NCI-H774 (cell line): ENCODE results near the gene NSUN3.
"Not testable (repeated sequence)": the region's sequence is repeated elsewhere in the genome, so short reads cannot be mapped to it uniquely, and the experiment has no call there.

Experiments
- DNase-seq: peaks from one replicate; lab custom pipeline; 2025; lab: John Stamatoyannopoulos, UW

The NSUN3 gene

GRCh38 chr3:94069194-94069813 lies 6.4 kb downstream of the NSUN3 start:
- no peak for DNase-seq

GRCh38 chr3:94070341-94070911 lies 7.6 kb downstream of the NSUN3 start:
- DNase-seq, result no peak

- DNase-seq, result no peak
These were observed 8.9 kb downstream of the NSUN3 start for GRCh38 chr3:94071713-94072284.

DNA sequence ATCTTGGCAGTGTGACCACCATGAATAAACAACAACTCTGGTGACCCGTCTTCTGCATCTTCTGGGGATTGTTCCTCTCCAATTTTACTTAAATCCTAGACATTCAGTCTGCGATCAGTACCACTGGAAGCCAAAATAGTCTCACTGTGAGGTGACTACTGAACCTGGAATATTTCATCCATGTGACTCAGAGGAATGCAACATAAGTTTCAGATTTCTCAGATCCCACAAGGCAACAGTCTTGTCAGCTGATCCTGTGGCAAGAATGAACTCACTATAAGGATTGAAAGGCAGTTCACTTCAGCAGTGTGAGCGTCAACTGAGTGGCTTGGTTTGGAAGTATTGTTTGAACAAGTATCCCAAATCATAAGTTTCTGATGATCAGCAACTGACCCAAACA lies 13.2 kb downstream of the NSUN3 start:
- no peak for DNase-seq

DNA sequence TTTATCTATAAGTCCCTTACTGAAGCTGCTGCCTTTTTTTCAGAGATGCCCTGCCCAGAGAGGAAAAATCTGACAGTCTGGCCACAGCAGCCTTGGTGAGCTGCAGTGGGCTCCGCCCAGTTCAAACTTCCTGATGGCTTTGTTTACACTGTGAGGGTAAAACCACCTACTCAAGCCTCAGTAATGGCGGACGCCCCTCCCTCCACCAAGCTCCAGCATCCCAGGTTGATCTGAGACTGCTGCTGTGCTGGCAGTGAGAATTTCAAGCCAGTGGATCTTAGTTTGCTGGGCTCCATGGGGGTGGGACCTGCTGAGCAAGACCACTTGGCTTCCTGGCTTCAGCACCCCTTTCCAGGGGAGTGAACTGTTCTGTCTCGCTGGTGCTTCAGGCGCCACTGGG lies 17.7 kb downstream of the NSUN3 start:
- DNase-seq, result peak; percentile 13

DNA sequence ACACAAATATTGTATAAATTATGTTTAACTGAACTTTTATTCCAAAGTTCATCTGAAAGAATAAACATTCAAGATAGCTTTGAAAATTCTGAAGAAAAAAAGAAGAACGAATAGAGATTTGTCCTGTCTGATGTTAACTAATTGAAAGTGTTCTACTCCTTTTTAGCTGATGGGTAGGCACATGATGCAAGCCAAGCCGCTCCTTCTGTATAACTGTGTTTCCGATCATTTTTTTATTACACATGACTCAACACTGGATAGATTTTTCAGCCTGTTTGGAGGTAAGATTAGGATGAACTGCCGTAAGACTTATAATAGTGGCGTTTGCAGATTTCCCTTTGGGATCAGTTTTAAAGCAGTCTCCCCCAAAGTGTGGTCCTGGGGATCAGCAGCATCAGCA lies 19.0 kb downstream of the NSUN3 start:
- no peak for DNase-seq

DNA sequence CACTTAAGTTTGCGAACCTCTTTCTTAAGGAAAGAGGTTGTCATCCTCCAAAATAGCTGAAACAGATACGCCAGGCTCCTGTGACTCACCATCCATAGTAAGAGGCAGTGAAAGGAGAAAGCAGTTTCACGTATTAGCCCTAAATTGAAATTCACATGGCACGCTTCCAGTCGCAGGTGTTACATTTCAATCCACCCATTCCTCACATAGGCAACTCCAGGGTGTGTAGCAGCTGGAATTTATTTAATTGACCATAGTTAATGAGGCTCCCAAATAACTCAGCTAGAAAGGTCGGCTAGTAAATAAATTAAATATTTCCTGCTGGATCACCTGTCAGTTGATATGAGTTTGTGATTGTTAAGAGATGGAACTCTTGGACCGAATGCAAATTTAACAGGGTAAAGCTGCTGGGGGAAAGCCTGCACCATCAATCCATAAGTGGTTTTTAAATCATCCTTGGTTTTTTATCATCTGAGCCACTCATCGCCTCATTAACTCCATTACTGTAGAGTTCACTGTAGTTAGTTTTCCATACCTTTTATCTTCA lies 19.6 kb downstream of the NSUN3 start:
- DNase-seq, result peak; percentile 52

GRCh38 chr3:94083261-94083660 lies 20.4 kb downstream of the NSUN3 start:
- no peak for DNase-seq

- no peak for DNase-seq
These were observed 26.3 kb downstream of the NSUN3 start for GRCh38 chr3:94089126-94089525.

DNA sequence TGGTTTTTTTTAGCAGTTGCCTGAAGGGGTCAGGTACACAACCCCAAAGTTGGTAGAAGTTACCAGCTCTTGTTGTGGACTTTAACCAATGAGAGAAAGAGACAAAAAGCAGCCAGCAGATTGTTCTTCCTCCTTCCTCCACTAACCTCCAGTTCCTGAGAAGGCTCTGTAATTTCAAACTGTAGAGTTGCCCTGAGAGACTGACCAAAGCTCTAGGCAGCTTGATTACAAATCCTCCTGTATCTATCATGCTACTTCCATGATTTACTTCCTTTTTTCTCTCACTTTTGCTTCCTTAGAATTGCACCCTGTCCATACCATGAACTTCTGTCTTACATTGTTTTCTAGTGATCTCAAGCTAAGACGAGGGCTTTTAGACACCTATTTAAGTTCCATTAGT lies 29.2 kb downstream of the NSUN3 start:
- DNase-seq, result no peak

DNA sequence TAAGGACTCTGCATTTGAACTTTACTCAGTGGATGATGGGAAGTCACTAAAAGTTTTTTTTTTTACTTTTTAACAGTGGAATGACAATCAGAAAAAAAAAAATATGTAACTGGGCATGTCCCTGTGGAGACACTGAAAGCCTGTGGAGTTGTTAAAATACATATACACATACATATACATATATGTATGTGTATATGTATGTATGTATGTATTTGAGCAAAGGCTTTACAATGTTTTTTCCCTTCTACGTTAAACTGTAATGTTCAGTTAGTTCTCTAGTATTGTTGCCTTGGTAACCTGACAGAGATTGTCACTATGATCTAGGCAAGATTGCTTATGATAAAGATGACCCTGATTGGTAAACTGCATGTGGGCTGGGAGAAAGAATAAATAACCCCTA lies 30.3 kb downstream of the NSUN3 start:
- no peak for DNase-seq

GRCh38 chr3:94095111-94095510 lies 32.2 kb downstream of the NSUN3 start:
- no peak for DNase-seq

- no peak for DNase-seq
These were observed 35.6 kb downstream of the NSUN3 start for GRCh38 chr3:94098452-94098851.

DNA sequence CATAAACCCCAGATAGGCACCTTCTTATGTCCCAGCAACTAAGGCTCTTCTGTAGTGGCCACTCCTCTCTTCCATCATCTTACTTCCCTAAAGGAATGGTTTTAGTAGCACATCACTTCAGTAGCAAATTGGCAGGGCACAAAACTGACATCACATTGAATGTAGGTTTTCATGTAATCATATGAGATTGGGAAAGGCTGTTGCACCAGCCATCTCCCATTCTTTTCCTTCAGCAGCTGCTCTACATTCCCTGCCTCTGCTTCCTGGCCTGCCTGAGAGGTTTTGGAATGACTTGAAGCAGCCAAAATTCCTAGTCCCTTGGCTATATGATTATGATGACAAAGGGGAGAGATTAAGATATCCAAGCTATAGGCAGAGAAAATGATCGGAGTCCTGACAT lies 36.5 kb downstream of the NSUN3 start:
- no peak for DNase-seq

GRCh38 chr3:94101860-94102259 lies 39.0 kb downstream of the NSUN3 start:
- DNase-seq, result no peak

DNA sequence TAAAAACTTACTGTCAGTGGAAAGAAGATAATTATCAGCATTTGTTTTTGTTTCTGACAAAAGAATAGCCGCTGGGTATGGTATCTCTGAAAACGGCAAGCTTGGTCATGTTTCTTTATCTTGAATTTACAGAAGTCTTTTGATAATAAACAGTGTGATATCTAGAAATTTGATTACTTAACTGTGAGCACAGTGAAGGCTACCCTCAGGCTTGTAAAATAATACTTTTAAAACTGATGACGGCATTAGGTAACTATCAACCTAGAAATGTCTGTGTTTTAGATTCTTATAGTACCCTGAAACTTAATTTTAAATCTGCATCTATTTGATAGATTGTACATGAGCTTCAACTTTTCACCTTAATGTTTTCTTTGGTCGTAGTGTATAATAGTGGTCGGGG lies 43.4 kb downstream of the NSUN3 start:
- DNase-seq, result no peak

GRCh38 chr3:94110232-94110631 lies 47.4 kb downstream of the NSUN3 start:
- not testable (repeated sequence) for DNase-seq

GRCh38 chr3:94110854-94111253 lies 48.0 kb downstream of the NSUN3 start:
- DNase-seq, result no peak

- no peak for DNase-seq
These were observed 51.8 kb downstream of the NSUN3 start for GRCh38 chr3:94114666-94115065.

DNA sequence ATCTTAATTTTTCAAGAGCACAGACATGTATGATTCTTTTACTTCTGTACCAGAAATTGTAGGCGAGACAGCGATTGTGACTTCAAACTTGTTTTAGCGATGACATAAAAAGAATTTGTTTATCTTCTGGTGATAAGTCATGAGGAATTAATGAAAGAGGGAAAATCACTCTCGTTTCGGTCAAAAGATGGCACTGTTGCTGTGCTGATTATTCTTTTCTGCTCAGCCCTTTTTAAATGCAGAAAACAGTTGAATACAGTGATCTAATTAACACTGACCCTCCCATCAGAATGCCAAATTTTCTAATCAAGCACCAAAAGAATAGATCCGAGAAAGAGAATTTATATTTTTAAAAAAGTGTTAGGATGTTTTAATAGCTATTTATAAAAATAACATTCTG lies 52.6 kb downstream of the NSUN3 start:
- no peak for DNase-seq

- DNase-seq, result no peak
These were observed 54.9 kb downstream of the NSUN3 start for GRCh38 chr3:94117729-94118128.

DNA sequence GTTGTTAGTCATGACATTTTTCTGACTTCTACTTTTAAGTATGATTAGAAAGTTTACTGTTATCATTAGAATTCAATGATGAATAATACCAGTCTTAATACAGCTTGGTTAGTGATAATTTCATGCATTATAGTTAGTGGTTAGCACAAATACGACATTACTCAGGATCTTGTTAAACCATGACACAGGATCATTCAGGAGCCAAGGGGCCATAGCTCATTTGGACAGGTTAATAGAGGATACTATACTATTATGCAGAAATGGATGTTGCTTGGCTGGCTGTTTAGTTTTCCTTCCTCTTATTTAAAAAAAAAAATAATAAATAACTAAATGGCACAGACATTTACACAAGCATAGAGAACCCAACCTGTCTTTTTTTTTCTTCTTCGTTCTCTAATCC lies 55.5 kb downstream of the NSUN3 start:
- no peak for DNase-seq

DNA sequence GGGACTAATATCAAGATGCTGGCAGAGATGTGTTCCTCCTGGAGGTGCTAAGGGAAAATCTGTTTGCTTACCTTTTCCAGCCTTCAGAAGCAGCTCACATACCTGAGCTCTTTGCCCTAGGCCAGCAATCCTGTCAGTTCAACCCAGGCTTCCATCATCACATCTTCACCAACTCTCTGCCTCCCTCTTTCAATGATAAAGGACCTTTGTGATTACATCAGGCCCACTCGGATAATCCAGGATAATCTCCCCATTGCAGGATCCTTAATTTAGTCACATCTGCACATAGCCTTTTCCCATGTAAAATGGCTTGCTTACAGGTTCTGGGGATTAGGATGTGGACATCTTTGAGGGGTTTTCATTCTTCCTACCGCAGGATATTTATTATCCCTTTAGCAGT lies 58.3 kb downstream of the NSUN3 start:
- DNase-seq, result no peak

- DNase-seq, result no peak
These were observed 64.3 kb downstream of the NSUN3 start for GRCh38 chr3:94127115-94127514.
